ENCODE data around the gene HOXB2. TPM values are rescaled to one million over a fixed set of nuclear protein-coding genes. Genes with fewer than 3 reads are reported as not detected.
"Not testable (repeated sequence)": the region's sequence is repeated elsewhere in the genome, so short reads cannot be mapped to it uniquely, and the experiment has no call there.

Gene HOXB2
- total RNA-seq, 4 donors from 2014 or later, result 36.3 to 86.4 (median 63.4) TPM

DNA sequence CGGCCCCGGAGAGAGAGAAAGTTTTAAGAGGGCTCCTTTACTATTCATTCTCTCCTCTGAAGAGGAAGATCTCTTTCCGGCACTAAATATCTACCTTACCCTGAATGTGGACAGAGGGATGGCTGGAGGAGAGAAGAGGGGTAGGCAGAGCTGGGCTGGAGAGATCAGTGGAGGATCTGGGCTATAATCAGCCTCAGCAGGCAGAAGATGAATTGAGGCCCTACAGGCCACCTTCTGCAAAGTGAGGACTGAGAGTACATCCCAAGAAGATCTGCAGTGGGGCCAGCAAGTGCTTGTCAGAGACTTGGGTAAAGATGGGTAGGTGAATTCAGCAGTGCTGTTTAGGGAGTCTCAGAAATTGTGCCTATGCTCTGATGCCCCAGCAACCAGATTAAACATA lies 7.6 kb downstream of the HOXB2 start:
- no peak overlapping the region for H3K4me3 ChIP-seq
- H3K4me1 ChIP-seq, result peaks cover 5 to 16% (median 15%) of the 10 kb centered on the region in 4 donors
- DNase-seq (ENCODE audit: extremely low spot score), result no peak
- 93% methylated on average over 3 of the region's 3 CpGs for WGBS
- no peaks in the 10 kb centered on the region for H3K36me3 ChIP-seq
- TF ChIP-seq POLR2A (IDR thresholded peaks at IDR 0.05; ENCODE audit: low read depth), result no peak
- TF ChIP-seq EP300 (IDR thresholded peaks at IDR 0.05), result no peak
- TF ChIP-seq, protein P1, sequence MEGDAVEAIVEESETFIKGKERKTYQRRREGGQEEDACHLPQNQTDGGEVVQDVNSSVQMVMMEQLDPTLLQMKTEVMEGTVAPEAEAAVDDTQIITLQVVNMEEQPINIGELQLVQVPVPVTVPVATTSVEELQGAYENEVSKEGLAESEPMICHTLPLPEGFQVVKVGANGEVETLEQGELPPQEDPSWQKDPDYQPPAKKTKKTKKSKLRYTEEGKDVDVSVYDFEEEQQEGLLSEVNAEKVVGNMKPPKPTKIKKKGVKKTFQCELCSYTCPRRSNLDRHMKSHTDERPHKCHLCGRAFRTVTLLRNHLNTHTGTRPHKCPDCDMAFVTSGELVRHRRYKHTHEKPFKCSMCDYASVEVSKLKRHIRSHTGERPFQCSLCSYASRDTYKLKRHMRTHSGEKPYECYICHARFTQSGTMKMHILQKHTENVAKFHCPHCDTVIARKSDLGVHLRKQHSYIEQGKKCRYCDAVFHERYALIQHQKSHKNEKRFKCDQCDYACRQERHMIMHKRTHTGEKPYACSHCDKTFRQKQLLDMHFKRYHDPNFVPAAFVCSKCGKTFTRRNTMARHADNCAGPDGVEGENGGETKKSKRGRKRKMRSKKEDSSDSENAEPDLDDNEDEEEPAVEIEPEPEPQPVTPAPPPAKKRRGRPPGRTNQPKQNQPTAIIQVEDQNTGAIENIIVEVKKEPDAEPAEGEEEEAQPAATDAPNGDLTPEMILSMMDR (IDR thresholded peaks at IDR 0.05), result no peak
- TF ChIP-seq POLR2AphosphoS5 (IDR thresholded peaks at IDR 0.05), result no peak
- no peak overlapping the region for H3K27ac ChIP-seq (replicated peaks in 1 of 4)
- no peaks in the 10 kb centered on the region for H3K27me3 ChIP-seq
- intact Hi-C loops (cut with DNase I), result no loop called here
- H3K9me3 ChIP-seq, result no peaks in the 10 kb centered on the region

DNA sequence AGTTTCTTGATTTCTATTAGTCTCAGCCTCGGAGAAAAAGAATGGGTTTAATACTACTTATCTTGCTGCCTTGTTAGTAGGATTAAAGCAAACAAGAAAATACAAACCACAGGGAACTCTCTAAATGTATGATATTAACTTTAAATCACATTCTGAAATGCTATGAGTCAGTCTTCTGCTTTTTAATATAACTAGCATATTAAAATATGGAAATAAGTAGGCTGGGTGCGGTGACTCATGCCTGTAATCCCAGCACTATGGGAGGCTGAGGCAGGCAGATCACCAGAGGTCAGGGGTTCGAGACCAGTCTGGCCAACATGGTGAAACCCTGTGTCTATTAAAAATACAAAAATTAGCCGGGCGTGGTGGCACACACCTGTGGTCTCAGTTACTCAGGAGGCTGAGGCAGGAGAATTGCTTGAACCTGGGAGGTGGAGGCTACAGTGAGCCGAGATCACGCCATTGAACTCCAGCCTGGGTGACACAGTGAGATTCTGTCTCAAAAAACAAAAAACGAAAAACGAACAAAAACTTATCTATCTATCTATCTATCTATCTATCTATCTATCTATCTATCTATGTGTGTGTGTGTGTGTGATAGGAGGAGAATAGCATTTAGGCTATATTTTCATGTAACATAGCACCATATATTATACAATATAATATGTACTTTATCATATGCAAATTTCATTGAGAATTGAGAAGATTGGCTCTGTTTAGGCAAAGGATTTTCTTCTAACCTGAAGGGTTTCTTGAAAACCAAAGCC lies 8.9 kb downstream of the HOXB2 start:
- H3K27ac ChIP-seq (replicated peaks in 1 of 4); H3K9me3 ChIP-seq; DNase-seq (ENCODE audit: extremely low spot score); intact Hi-C loops (cut with DNase I); H3K36me3 ChIP-seq; H3K27me3 ChIP-seq; H3K4me3 ChIP-seq: not testable (repeated sequence)
- 86% methylated on average over 9 of the region's 9 CpGs for WGBS
- peaks cover 2 to 12% (median 12%) of the 10 kb centered on the region in 4 donors for H3K4me1 ChIP-seq

DNA sequence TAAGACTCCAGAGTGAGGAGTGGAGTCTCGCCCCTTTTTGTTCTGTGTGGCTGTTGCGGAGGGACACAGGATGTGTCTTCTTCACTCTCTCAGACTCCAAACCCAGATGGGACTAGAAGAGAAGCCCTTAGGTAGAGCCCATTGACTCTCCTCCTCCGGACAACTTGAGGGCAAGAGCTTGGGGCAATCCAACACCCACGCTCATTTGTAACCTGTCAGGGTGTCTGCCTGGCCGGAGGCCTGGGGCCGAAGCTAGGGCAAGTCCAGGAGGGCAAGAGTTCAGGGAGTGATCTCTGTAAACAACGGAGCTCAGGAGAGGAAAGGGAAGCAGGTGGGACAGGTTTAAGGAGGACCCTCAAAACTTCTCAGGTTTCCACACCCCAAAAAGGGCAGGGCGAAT lies 12.6 kb downstream of the HOXB2 start:
- Histone ChIP-seq H3K9me3 (no peaks in the 10 kb centered on the region), H3K4me1 (peaks cover 0 to 1% (median under 1%) of the 10 kb centered on the region in 4 donors), H3K36me3 (no peaks in the 10 kb centered on the region), H3K27me3 (peaks cover 0 to 1% (median 0%) of the 10 kb centered on the region in 4 donors), H3K27ac (replicated peaks in 1 of 4) (no peak overlapping the region), H3K4me3 (no peak overlapping the region)
- DNase-seq (ENCODE audit: extremely low spot score), result no peak
- WGBS, result 95% methylated on average over 8 of the region's 8 CpGs
- TF ChIP-seq POLR2A (IDR thresholded peaks at IDR 0.05; ENCODE audit: low read depth) (no peak), EP300 (IDR thresholded peaks at IDR 0.05) (no peak), POLR2AphosphoS5 (IDR thresholded peaks at IDR 0.05) (no peak)
- TF ChIP-seq, protein P1 (IDR thresholded peaks at IDR 0.05), result no peak
- intact Hi-C loops (cut with DNase I), result no loop called here

DNA sequence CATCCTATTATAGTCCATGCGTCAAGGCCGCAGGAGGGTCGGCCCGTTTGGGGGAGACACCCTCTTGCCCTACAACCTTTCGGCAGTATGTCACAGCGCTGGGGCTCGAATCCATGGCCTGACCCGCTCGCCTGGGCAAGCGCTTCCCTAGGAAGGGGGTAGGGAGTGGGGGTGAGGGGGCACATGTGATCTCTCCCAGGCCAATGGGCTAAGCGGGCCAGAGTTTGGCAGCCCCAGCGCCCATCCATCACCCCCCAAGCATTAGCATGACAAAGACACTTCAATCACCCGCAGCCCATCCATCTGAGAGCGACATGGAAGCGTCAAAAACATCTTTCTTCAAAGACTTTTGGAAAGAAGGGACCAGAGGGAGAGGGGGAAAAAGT lies 14.0 kb downstream of the HOXB2 start, which contains the start of gene HOXB1:
Gene HOXB1, minus strand, starts transcription at position 125 of the 386 bp plus-strand sequence. Its CDS starts 107 bp downstream, at position 18.
- no peaks in the 10 kb centered on the region for H3K9me3 ChIP-seq
- intact Hi-C loops (cut with DNase I), result no loop called here
- peaks cover 0 to 12% (median 0%) of the 10 kb centered on the region in 4 donors for H3K27me3 ChIP-seq
- 85% methylated on average over 15 of the region's 15 CpGs for WGBS
- TF ChIP-seq POLR2A (IDR thresholded peaks at IDR 0.05; ENCODE audit: low read depth) (no peak), EP300 (IDR thresholded peaks at IDR 0.05) (no peak), POLR2AphosphoS5 (IDR thresholded peaks at IDR 0.05) (no peak)
- TF ChIP-seq, protein P1 (IDR thresholded peaks at IDR 0.05), result no peak
- no peaks in the 10 kb centered on the region for H3K36me3 ChIP-seq
- H3K4me1 ChIP-seq, result peaks cover 0 to 6% (median 3%) of the 10 kb centered on the region in 4 donors
- no peak for DNase-seq (ENCODE audit: extremely low spot score)
- H3K4me3 ChIP-seq, result no peak within 1 kb of the TSS
- H3K27ac ChIP-seq (replicated peaks in 1 of 4), result no peak within 1 kb of the TSS

DNA sequence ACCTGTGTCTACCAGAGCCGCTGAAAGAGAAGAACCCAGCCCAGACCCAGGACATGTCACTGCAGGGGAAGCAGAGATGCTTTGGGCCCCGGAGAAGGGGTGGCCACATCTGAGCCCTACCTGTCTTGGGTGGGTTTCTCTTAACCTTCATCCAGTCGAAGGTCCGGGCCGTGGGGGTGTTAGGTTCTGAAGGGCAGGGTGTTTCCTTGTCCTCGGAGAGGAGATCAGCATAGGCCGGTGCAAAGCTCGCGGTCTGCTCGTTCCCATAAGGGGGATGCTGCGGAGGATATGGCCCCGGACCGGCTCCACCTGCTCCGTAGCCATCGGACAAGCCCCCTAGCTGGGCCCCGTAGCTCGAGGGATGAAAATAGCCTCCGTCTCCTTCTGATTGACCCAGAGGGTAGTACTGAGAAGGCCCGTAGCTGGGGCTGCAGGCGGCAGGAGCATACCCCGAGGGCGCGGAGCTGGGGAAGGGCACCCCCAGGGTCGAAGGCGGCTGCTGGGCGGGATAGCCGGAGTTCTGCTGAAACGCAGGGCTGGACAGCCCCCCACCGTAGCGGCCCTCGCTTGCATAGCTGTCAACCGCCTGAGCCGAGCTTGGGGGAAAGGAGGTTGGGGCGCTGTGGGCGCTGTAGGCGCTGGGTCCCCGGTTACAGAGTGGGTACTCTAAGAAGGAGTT lies 14.6 kb downstream of the HOXB2 start:
- WGBS, result 85% methylated on average over 27 of the region's 37 CpGs
- DNase-seq (ENCODE audit: extremely low spot score), result no peak

More for the DNA sequence above, 14.6 kb downstream of the HOXB2 start:
- TF ChIP-seq, protein P1 (IDR thresholded peaks at IDR 0.05), result no peak
- Histone ChIP-seq H3K27ac (replicated peaks in 1 of 4) (no peak overlapping the region), H3K4me3 (no peak overlapping the region), H3K4me1 (peaks cover 0 to 6% (median 3%) of the 10 kb centered on the region in 4 donors), H3K36me3 (no peaks in the 10 kb centered on the region), H3K27me3 (peaks cover 0 to 12% (median 0%) of the 10 kb centered on the region in 4 donors), H3K9me3 (no peaks in the 10 kb centered on the region)
- intact Hi-C loops (cut with DNase I), result no loop called here
